Hematopoietic multipotent progenitor cell treated with erythropoietin and hydrocortisone succinate and interleukin-3 and kit ligand, for 6 days (in vitro differentiated cells): ENCODE measurements around the gene TMC2.
"Not testable (repeated sequence)": the region's sequence is repeated elsewhere in the genome, so short reads cannot be mapped to it uniquely, and the experiment has no call there.

Experiments used
- DNase-seq: peaks from one replicate; pipeline ENCODE4 v3.0.0-alpha.2; 2015

Gene TMC2

GRCh38 chr20:2663887-2664719 is 127.7 kb downstream of the TMC2 start, which contains the start of gene IDH3B:
Gene IDH3B (minus strand): TSS chr20:2664216. CDS start chr20:2664188, 28 bp downstream.
- DNase-seq, result peak; percentile 97

- peak; percentile 61 for DNase-seq
Observed at GRCh38 chr20:2671977-2672376, 135.6 kb downstream of the TMC2 start.

GRCh38 chr20:2672446-2672845 is 136.1 kb downstream of the TMC2 start:
- no peak for DNase-seq

- no peak for DNase-seq
Observed at GRCh38 chr20:2673453-2673852, 137.1 kb downstream of the TMC2 start.

- DNase-seq, result no peak
Observed at GRCh38 chr20:2680046-2680445, 143.7 kb downstream of the TMC2 start.

- DNase-seq, result not testable (repeated sequence)
Observed at GRCh38 chr20:2682040-2682439, 145.7 kb downstream of the TMC2 start.

- DNase-seq, result peak; percentile 68
Observed at GRCh38 chr20:2684817-2685216, 148.4 kb downstream of the TMC2 start.

GRCh38 chr20:2687514-2687913 is 151.1 kb downstream of the TMC2 start:
- no peak for DNase-seq

- DNase-seq, result peak; percentile 91
Observed at GRCh38 chr20:2688041-2688591, 151.7 kb downstream of the TMC2 start.

- DNase-seq, result no peak
Observed at GRCh38 chr20:2690213-2690612, 153.8 kb downstream of the TMC2 start.

GRCh38 chr20:2690718-2691117 is 154.3 kb downstream of the TMC2 start:
- DNase-seq, result no peak

GRCh38 chr20:2691127-2691526 is 154.8 kb downstream of the TMC2 start:
- no peak for DNase-seq
